DMS114 treated with DMSO at 0.1 percent for 48 hours (cell line): ENCODE results near the gene CACUL1.
"Not testable (repeated sequence)": the region's sequence is repeated elsewhere in the genome, so short reads cannot be mapped to it uniquely, and the experiment has no call there.

Experiments
- DNase-seq: peaks from one replicate; lab custom pipeline; 2025; ENCODE audit not compliant: unreplicated experiment; lab: John Stamatoyannopoulos, UW

Gene CACUL1

GRCh38 chr10:118769898-118770600 lies 15.3 kb upstream of the CACUL1 start:
- DNase-seq: no peak

DNA sequence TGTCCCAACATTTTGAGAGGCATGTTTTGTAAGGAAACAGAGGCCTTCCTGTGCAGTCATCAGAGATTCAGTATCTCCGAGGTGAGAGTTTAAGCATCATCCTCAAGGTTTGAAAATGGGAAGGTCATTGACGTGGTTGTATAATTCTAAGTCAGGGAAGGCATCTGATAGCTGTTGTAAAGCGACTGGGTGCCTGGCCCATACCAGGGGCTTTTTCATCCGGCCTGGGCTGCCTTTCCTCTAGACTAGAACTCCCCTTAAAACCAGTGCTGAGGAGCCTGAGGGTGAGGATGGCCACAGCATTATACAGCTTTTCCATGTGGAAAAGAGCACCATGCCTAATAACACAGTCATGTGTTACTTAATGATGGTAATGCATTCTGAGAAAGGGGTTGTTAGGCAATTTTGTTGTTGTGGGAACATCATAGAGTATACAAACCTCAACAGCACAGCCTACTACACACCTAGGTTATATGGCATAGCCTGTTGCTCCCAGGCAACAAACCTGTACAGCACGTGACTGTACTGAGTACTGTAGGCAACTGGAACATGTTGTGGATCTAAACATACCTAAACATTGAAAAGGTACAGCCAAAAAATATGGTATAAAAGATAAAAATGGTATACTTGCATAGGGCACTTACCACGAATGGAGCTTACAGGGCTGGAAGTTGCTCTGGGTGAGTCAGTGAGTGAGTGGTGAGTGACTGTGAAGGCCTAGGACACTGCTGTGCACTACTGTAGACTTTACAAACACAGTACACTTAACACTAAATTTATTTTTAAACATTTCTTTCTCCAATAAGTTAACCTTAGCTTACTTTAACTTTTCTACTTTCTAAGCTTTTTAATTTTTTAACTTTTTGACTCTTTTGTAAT lies 13.5 kb upstream of the CACUL1 start:
- DNase-seq: no peak

GRCh38 chr10:118767297-118768040 lies 12.7 kb upstream of the CACUL1 start:
- no peak for DNase-seq

- no peak for DNase-seq
Measured at GRCh38 chr10:118764195-118764594, 9.4 kb upstream of the CACUL1 start.

GRCh38 chr10:118763202-118763988 lies 8.6 kb upstream of the CACUL1 start:
- DNase-seq: no peak

DNA sequence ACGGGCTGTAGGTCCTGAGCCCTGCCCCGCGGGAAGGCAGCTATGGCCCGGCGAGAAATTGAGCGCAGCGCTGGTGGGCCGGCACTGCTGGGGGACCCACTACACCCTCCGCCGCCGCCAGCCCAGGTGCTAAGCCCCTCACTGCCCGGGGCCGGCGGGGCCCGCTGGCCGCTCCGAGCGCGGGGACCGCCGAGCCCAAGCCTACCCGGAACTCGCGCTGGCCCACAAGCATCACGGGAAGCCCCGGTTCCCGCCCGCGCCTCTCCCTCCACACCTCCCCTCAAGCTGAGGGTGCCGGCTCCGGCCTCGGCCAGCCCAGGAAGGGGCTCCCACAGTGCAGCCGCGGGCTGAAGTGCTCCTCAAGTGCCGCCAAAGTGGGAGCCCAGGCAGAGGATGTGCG lies 5.5 kb upstream of the CACUL1 start:
- no peak for DNase-seq

DNA sequence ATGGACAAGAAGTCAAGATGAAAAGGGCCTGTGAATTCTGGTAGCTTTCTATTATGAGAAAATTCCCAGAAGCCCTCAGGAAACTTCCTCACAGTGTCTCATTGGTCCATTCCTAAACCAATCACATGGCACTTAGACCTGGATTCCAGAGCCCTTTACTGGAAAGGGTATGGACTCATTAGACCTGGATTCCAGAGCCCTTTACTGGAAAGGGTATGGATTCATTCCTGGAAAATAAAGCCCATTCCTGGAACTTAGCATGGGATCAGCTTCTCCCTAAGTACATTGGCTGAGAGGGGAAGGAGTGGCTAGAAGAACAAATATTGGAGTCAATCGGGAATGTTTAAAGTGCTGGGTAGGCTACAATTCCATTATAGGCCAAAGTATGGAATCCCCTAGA lies 3.7 kb upstream of the CACUL1 start:
- no peak for DNase-seq

DNA sequence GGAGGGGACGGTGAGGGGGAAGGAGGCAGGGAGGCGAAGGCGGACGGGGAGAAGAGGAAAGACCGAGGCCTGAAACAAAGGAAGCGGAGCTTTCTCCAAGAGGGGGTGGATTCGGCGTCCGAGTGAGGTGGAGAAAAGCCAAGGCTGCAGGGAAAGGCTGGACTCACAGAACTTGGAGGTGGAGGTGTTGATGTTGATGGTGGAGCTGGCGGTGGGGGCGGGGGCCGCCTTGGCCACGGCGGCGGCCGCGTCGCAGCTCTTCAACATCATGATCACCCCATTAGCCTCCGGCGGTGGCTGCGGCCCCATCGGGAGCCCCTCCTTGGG lies 578 bp downstream of the CACUL1 start:
- no peak for DNase-seq

DNA sequence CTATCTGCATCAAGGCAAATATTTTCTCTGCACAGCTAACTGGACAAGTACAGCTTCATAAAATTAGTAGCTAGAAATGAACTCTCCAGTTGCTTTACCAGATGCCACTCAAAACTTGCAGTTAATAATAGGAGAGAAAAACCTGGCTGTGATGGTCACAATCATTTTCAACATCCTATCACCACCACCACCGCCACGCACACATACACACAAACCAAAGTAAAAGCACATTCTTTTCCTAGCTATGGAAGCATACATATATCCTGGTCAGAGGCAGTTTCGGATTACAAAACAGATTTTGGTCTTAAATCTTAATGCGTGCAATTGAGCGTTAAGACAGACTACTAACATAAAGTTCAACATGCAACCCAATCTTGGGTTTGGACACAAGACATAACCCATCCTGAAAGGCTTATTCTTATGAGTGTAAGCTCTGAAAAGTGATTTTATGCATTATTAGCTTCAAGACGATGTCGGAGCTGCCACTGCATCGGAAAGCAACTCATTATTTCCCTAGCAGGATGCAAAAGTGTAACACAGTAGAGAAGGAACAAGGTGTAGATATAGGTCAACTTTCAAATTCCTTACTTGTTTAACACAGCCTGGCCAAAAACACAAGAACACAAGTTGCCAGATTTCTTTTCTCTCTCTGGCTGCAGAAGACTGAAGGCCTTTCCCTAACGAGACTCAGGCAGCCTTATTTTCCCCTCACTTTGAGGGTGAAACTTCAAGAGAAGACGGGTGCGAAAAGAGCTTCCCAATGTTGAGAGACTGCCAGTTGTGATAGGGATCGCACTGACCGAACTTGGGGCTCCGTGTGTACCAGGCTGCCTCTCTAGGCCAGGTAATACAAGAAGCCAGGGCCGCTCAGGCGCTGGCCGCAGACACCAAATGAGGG lies 1.2 kb downstream of the CACUL1 start:
- no peak for DNase-seq

GRCh38 chr10:118752409-118752808 lies 2.4 kb downstream of the CACUL1 start:
- no peak for DNase-seq

- no peak for DNase-seq
Measured at GRCh38 chr10:118751265-118751664, 3.5 kb downstream of the CACUL1 start.

- no peak for DNase-seq
Measured at GRCh38 chr10:118748041-118748440, 6.7 kb downstream of the CACUL1 start.

GRCh38 chr10:118746246-118746645 lies 8.5 kb downstream of the CACUL1 start:
- no peak for DNase-seq

DNA sequence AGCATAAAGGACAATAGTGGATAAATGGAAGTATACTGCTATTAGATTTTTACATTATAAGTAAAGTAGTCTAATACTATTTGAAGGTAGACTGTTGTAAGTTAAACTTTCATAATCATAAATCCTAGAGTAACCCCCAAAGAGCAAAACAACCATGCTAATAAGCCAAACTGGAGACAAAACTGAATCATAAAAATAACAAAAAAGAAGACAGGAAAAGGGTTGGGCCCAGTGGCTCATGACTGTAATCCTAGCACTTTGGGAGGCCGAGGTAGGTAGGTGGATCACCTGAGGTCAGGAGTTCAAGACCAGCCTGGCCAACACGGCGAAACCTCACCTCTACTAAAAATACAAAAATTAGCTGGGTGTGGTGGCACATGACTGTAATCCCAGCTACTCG lies 9.7 kb downstream of the CACUL1 start:
- no peak for DNase-seq

DNA sequence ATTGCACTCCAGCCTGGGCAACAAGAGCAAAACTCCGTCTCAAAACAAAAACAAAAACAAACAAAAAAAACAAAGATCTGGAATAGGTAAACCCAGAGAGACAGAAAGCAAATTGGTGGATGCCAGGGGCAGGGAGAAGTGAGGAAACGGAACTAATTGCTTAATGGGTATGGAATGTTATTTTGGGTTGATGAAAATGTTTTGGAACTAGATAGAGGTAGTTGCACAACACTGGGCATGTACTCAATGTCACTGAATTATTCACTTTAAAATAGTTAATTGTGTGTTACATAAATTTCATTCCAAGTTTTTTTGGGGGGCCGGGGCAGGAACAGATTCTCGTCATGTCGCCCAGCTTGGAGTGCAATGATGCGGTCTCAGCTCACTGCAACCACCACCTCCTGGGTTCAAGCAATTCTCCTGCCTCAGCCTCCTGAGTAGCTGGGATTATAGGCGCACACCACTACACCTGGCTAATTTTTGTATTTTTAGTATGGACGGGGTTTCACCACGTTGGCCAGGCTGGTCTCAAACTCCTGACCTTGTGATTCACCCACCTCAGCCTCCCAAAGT lies 10.3 kb downstream of the CACUL1 start:
- not testable (repeated sequence) for DNase-seq

- no peak for DNase-seq
Measured at GRCh38 chr10:118742782-118743181, 12.0 kb downstream of the CACUL1 start.

DNA sequence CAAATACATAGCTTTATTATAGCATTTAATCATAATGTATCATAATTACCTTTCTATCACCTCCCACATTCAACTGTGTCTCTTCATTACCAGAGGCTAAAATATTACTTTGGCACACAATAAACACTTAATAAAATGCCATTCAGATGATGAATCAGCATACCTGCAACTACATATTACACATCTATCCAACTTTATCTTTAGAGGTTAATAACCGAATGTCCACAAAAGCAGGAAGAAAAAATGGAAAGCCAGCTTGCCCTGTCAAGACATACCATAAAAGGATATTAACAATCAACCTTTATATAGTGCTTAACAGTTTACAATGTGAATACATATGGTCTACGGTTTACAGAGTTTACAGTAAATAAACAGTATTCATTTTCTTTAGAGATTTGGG lies 12.7 kb downstream of the CACUL1 start:
- no peak for DNase-seq

- no peak for DNase-seq
Measured at GRCh38 chr10:118738406-118738805, 16.4 kb downstream of the CACUL1 start.

DNA sequence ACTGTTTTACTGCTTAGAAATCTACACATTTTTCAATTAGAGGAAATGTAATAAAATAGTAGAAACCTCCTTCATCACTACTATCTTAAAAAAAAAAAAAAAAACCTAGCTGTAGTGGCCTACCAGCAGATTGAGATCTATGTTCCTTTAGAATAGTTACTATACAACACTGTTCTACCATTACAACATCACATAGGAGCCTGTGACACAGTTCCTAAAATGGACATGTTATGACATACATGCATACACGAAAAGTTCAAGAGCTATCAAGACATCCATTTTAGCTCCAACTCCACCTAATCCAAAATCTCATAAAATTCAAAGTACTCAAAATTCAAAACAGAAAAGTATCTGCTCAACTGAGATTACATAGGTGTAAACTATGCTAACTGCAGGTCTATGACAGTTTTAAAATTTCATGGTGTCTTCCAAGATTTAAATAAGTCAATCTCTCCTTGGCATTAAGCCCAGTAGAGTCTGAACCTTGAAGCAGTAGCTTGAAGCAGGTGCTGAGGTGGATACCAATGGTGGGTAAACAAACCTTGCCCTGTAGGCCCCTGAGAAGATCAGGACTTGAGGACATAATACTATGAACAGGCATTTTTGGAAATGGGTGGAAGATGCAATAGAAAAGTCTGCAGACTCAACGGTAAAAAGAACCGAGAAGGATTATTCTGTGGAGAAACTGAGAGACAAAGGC lies 17.0 kb downstream of the CACUL1 start:
- DNase-seq: no peak
